ENCODE results near the gene SH3GL3.

Gene SH3GL3

DNA sequence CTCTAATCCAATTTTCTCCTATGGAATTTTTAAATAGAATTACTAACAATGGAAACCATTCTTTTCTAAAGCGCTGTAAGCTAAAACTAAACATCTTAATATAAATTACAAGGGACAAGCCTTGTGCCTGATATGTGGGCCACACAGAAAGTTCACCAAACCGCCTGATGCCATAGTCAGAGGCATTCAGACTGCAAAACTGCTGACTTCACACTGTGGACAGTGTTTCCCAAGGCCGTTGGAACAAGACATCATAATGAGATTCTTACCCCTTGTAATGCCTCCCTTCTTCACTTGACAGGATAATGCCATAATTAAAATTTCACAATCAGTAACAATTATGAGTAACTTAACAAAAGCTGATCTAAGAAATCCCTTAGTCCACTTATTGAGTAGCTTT lies 14.9 kb downstream of the SH3GL3 start:
- Histone ChIP-seq H3K36me3 (ENCODE audit: control insufficient read depth, insufficient read depth, low read length) (no peaks in the 10 kb centered on the region), H3K4me1 (ENCODE audit: control insufficient read depth, insufficient read depth, low read length) (no peaks in the 10 kb centered on the region), H3K9ac (ENCODE audit: low read depth, low read length) (no peak overlapping the region), H3K4me3 (ENCODE audit: low read depth, low read length) (no peak overlapping the region), H3K9me3 (ENCODE audit: control insufficient read depth, insufficient read depth, low read length) (no peaks in the 10 kb centered on the region), H3K27ac (ENCODE audit: low read depth, low read length) (no peak overlapping the region), H3K27me3 (ENCODE audit: control insufficient read depth, insufficient read depth, low read length) (no peaks in the 10 kb centered on the region)

DNA sequence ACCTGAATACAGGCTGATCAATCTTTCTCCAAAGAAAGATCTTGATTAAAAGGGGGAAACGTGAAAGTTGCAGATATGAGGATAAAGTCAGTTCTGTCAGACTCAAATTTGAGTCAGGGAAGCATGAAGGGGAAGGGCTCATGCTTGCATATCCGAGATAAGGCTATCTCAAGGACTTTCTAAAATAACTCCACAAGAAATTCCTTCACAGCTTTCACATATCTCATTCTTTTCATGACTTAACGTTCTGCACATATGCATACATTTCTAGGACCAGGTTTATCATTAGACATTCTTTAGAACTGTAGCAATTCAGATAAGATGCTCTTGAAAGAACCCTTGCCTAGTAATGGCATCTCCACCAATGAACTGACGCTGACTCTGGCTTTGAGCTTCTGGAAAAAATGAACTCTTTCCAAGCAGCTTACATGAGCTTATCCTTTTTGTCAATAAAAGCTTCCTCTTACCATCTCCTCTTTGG lies 15.9 kb downstream of the SH3GL3 start:
- Histone ChIP-seq H3K36me3 (ENCODE audit: control insufficient read depth, insufficient read depth, low read length) (no peaks in the 10 kb centered on the region), H3K27me3 (ENCODE audit: control insufficient read depth, insufficient read depth, low read length) (no peaks in the 10 kb centered on the region), H3K9ac (ENCODE audit: low read depth, low read length) (no peak overlapping the region), H3K27ac (ENCODE audit: low read depth, low read length) (no peak overlapping the region), H3K9me3 (ENCODE audit: control insufficient read depth, insufficient read depth, low read length) (no peaks in the 10 kb centered on the region), H3K4me1 (ENCODE audit: control insufficient read depth, insufficient read depth, low read length) (no peaks in the 10 kb centered on the region), H3K4me3 (ENCODE audit: low read depth, low read length) (no peak overlapping the region)

DNA sequence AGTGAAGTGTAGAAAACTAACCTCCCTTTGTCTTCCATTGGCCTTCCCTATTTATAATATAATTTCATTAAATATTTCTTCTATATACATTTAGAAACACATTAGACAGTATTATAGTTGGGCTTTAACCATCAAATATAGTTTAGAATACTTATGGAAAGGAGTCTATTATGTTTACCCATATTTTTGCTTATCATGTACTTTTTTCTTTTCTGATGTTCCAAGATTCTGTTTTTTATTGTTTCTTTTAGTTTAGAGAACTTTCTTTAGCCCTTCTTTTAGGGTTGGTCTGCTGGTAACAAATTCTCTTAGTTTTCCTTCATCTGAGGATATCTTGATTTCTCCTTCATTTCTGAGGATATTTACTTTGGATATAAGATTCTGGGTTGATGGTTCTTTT lies 23.7 kb downstream of the SH3GL3 start:
- no peaks in the 10 kb centered on the region for H3K9me3 ChIP-seq (ENCODE audit: control insufficient read depth, insufficient read depth, low read length)
- H3K27me3 ChIP-seq (ENCODE audit: control insufficient read depth, insufficient read depth, low read length), result no peaks in the 10 kb centered on the region
- peaks cover 12% of the 10 kb centered on the region; the same call in 1 of the 2 replicates for H3K4me1 ChIP-seq (ENCODE audit: control insufficient read depth, insufficient read depth, low read length)
- no peak overlapping the region for H3K9ac ChIP-seq (ENCODE audit: low read depth, low read length)
- no peak overlapping the region for H3K4me3 ChIP-seq (ENCODE audit: low read depth, low read length)
- H3K27ac ChIP-seq (ENCODE audit: low read depth, low read length), result no peak overlapping the region
- H3K36me3 ChIP-seq (ENCODE audit: control insufficient read depth, insufficient read depth, low read length), result no peaks in the 10 kb centered on the region

DNA sequence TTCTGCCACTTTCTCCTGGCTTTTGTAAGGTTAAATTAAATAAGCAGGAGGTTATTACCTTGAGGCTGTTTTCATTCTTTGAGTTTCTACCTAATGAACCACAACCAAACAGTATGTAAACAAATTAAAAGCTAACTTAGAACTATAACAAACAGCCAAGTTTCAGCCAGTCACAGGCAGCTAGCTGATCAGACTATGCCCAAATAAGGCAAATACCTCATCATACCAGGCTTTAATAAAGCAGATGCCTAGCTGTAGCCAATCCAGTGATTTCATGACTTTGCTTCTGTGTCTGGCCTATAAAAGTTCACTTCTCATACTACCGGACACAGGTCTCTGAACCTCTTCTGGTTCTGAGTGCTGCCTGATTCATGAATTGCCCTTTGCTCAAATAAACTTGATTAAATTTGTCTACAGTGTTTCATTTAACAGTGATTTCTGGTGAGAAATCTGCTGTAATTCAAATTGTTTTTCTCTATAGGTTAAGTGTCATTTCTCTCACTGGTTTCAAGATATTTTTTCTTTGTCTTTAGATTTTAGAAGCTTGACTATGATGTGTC lies 24.2 kb downstream of the SH3GL3 start:
- no peak overlapping the region for H3K9ac ChIP-seq (ENCODE audit: low read depth, low read length)
- no peaks in the 10 kb centered on the region for H3K9me3 ChIP-seq (ENCODE audit: control insufficient read depth, insufficient read depth, low read length)
- peaks cover 16% of the 10 kb centered on the region; the same call in 1 of the 2 replicates for H3K4me1 ChIP-seq (ENCODE audit: control insufficient read depth, insufficient read depth, low read length)
- H3K27me3 ChIP-seq (ENCODE audit: control insufficient read depth, insufficient read depth, low read length), result no peaks in the 10 kb centered on the region
- H3K4me3 ChIP-seq (ENCODE audit: low read depth, low read length), result no peak overlapping the region
- no peak overlapping the region for H3K27ac ChIP-seq (ENCODE audit: low read depth, low read length)
- no peaks in the 10 kb centered on the region for H3K36me3 ChIP-seq (ENCODE audit: control insufficient read depth, insufficient read depth, low read length)

DNA sequence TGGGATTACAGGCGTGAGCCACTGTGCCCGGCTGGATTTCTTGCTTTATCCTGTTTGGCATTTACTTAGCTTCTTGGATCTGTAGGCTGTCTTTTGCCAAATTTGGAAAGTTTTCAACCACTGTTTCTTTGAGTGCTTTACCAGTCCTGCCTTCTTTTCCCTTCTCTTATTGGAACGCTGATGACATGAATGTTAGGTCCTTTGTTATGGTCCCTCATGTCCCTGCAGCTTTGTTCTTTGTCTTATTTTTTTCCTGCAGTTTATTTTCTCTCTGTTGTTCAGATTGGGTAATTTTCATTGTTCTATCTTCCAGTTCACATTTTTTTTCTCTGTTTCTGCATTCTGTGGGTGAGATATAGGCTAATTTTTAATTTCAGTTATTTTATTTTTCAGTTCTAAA lies 25.0 kb downstream of the SH3GL3 start:
- no peak overlapping the region for H3K9ac ChIP-seq (ENCODE audit: low read depth, low read length)
- H3K27me3 ChIP-seq (ENCODE audit: control insufficient read depth, insufficient read depth, low read length), result no peaks in the 10 kb centered on the region
- no peaks in the 10 kb centered on the region for H3K36me3 ChIP-seq (ENCODE audit: control insufficient read depth, insufficient read depth, low read length)
- H3K4me1 ChIP-seq (ENCODE audit: control insufficient read depth, insufficient read depth, low read length), result peaks cover 23% of the 10 kb centered on the region; the same call in 1 of the 2 replicates
- H3K27ac ChIP-seq (ENCODE audit: low read depth, low read length), result no peak overlapping the region
- no peaks in the 10 kb centered on the region for H3K9me3 ChIP-seq (ENCODE audit: control insufficient read depth, insufficient read depth, low read length)
- H3K4me3 ChIP-seq (ENCODE audit: low read depth, low read length), result no peak overlapping the region

DNA sequence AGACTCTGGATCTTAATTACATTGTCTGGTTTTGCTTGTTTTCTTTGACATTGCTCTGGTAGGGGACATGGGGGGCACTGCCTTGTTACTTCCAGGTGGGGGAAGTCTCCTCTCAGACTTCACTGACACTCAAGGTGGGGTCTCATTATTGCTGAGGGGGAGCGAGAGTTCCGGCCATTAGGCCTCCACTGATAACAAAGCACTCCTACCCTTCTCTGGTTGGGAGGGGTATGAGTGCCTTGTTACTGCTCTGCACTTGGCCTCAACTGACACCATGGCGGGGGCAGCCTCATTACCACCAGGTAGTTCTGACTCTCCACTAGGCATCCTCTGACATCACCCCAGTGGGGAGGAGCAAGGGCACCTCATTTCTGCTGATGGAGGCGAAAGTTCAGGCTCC lies 25.7 kb downstream of the SH3GL3 start:
- Histone ChIP-seq H3K4me1 (ENCODE audit: control insufficient read depth, insufficient read depth, low read length) (peaks cover 29% of the 10 kb centered on the region), H3K36me3 (ENCODE audit: control insufficient read depth, insufficient read depth, low read length) (no peaks in the 10 kb centered on the region), H3K9me3 (ENCODE audit: control insufficient read depth, insufficient read depth, low read length) (no peaks in the 10 kb centered on the region), H3K4me3 (ENCODE audit: low read depth, low read length) (no peak overlapping the region), H3K27me3 (ENCODE audit: control insufficient read depth, insufficient read depth, low read length) (no peaks in the 10 kb centered on the region), H3K9ac (ENCODE audit: low read depth, low read length) (no peak overlapping the region), H3K27ac (ENCODE audit: low read depth, low read length) (no peak overlapping the region)

DNA sequence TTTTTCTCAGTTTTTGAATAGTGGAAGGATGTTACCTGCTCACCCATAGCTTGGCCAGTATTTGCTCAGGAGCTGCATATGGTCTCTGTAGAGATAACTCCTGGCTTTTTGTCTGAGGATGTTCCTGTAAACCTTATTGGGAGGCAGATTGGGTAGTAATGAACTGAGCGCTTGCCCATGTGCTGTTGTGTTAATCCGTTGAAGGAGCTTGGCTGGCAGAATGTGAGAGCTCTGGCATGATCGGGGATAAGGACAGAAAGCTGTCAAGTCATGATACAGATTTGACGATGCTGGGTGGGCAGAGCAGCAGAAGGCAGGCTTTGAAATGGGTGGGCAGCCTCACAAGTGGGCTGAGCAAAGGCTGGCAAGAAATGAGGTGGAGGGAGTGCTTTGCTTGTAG lies 27.4 kb downstream of the SH3GL3 start:
- H3K4me3 ChIP-seq (ENCODE audit: low read depth, low read length), result no peak overlapping the region
- peaks cover 37% of the 10 kb centered on the region for H3K4me1 ChIP-seq (ENCODE audit: control insufficient read depth, insufficient read depth, low read length)
- H3K9me3 ChIP-seq (ENCODE audit: control insufficient read depth, insufficient read depth, low read length), result no peaks in the 10 kb centered on the region
- H3K36me3 ChIP-seq (ENCODE audit: control insufficient read depth, insufficient read depth, low read length), result no peaks in the 10 kb centered on the region
- H3K27ac ChIP-seq (ENCODE audit: low read depth, low read length), result no peak overlapping the region
- H3K9ac ChIP-seq (ENCODE audit: low read depth, low read length), result no peak overlapping the region
- no peaks in the 10 kb centered on the region for H3K27me3 ChIP-seq (ENCODE audit: control insufficient read depth, insufficient read depth, low read length)

DNA sequence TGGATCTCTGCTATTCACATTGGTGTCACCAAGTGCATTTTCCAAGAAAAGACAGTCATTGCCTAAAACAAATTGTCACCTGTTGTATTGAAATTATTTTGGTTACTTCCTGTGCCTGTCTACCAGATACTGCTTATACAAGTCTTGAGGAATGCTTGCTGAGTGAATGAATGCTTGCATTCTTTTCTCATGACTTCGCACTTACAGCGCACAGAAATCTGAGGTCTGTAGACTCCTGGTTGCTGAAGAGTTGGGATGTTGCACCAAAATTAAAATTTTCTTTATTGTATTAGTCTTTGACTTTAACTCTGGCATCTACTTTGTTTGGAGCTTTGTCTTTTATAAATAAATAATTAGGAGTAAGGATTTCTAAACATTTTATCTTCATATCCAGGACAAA lies 28.4 kb downstream of the SH3GL3 start:
- Histone ChIP-seq H3K4me3 (ENCODE audit: low read depth, low read length) (no peak overlapping the region), H3K9ac (ENCODE audit: low read depth, low read length) (no peak overlapping the region), H3K27ac (ENCODE audit: low read depth, low read length) (no peak overlapping the region), H3K9me3 (ENCODE audit: control insufficient read depth, insufficient read depth, low read length) (no peaks in the 10 kb centered on the region), H3K27me3 (ENCODE audit: control insufficient read depth, insufficient read depth, low read length) (no peaks in the 10 kb centered on the region), H3K4me1 (ENCODE audit: control insufficient read depth, insufficient read depth, low read length) (peaks cover 41% of the 10 kb centered on the region), H3K36me3 (ENCODE audit: control insufficient read depth, insufficient read depth, low read length) (no peaks in the 10 kb centered on the region)

DNA sequence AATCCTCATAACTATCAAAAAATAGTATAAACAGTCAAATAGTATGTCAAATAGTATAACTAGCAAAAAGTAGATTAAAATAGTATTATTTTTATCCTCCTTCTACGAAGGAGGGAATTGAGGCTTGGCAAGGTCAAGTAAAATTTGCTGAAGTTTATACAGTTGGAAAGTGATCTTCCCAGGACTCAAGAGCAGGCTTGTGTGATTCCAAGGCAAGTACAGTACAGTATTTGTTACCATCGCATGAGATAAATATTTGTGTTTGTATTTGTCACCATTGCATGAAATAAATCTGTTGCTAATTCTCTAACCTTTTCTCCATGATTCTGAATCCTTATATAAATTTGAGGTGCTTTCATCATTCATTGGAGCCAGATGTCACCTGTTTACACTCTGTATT lies 28.9 kb downstream of the SH3GL3 start:
- H3K9ac ChIP-seq (ENCODE audit: low read depth, low read length), result no peak overlapping the region
- no peak overlapping the region for H3K27ac ChIP-seq (ENCODE audit: low read depth, low read length)
- no peaks in the 10 kb centered on the region for H3K9me3 ChIP-seq (ENCODE audit: control insufficient read depth, insufficient read depth, low read length)
- H3K4me1 ChIP-seq (ENCODE audit: control insufficient read depth, insufficient read depth, low read length), result peaks cover 41% of the 10 kb centered on the region
- H3K27me3 ChIP-seq (ENCODE audit: control insufficient read depth, insufficient read depth, low read length), result no peaks in the 10 kb centered on the region
- H3K4me3 ChIP-seq (ENCODE audit: low read depth, low read length), result no peak overlapping the region
- H3K36me3 ChIP-seq (ENCODE audit: control insufficient read depth, insufficient read depth, low read length), result no peaks in the 10 kb centered on the region

DNA sequence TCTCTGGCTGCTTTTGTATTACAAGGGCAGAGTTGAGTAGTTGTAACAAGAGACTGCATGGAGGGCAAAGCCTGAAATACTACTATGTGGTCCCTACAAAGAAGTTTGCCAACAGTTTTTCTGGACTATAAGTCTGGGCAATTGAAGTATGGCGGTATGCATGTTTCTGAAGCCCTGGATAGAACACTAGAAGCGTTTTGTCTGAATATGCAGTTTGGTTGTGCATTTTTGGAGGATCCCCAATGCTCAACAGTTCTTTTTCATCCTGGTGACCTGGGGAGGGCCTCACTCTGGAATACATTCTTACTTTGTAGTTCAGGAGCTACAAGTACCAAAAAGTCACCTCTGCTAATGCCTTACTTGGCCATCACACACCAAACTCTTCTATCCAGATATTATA lies 29.6 kb downstream of the SH3GL3 start:
- Histone ChIP-seq H3K27me3 (ENCODE audit: control insufficient read depth, insufficient read depth, low read length) (no peaks in the 10 kb centered on the region), H3K4me3 (ENCODE audit: low read depth, low read length) (no peak overlapping the region), H3K27ac (ENCODE audit: low read depth, low read length) (no peak overlapping the region), H3K9ac (ENCODE audit: low read depth, low read length) (no peak overlapping the region), H3K9me3 (ENCODE audit: control insufficient read depth, insufficient read depth, low read length) (no peaks in the 10 kb centered on the region), H3K36me3 (ENCODE audit: control insufficient read depth, insufficient read depth, low read length) (no peaks in the 10 kb centered on the region), H3K4me1 (ENCODE audit: control insufficient read depth, insufficient read depth, low read length) (peaks cover 41% of the 10 kb centered on the region)

DNA sequence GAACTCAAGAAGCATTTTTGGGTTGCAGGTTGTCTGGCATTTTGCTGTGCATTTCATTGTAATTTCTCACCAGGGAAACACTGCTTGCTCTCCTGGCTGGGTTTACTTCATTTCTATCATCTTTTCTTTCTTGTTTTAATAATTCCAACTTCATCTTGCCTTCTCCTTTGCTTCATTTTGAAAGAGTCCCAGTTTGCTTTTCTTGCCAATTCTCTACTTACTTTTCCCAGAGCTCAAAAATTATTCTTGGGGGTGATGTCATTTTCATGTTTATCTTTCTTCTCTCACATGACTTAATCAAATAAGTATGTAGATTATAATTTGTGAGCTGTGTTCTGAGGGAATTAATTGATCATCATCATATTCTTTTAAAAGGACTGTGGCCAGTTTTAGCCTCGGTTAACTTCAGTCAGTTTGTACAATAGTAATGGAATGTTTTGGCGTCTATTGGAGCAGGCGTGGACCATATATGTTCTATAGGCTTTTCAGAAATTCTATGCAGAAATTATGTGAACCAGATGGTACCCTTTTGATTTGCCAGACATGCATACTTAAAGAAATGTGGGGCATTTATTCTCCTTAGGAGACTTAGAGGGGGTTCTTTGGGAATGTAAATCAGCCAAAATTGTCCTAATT lies 30.1 kb downstream of the SH3GL3 start:
- H3K9me3 ChIP-seq (ENCODE audit: control insufficient read depth, insufficient read depth, low read length), result no peaks in the 10 kb centered on the region
- peaks cover 41% of the 10 kb centered on the region for H3K4me1 ChIP-seq (ENCODE audit: control insufficient read depth, insufficient read depth, low read length)
- no peaks in the 10 kb centered on the region for H3K27me3 ChIP-seq (ENCODE audit: control insufficient read depth, insufficient read depth, low read length)
- H3K27ac ChIP-seq (ENCODE audit: low read depth, low read length), result no peak overlapping the region
- H3K9ac ChIP-seq (ENCODE audit: low read depth, low read length), result no peak overlapping the region
- no peak overlapping the region for H3K4me3 ChIP-seq (ENCODE audit: low read depth, low read length)
- H3K36me3 ChIP-seq (ENCODE audit: control insufficient read depth, insufficient read depth, low read length), result no peaks in the 10 kb centered on the region

Data from HUES48 (cell line).